Measurements from ENCODE around the gene MYL3.

- no peak for TF ChIP-seq CTCF (IDR thresholded peaks at IDR 0.05)
- TF ChIP-seq ZFX (IDR thresholded peaks at IDR 0.05; ENCODE audit: borderline replicate concordance), result no peak
These were observed 10.3 kb upstream of the MYL3 start for GRCh38 chr3:46873521-46873920.

Data from 22Rv1 (cell line).